GM12874 (cell line): ENCODE measurements around the gene TESPA1.

Experiments
- CTCF ChIP-seq: IDR thresholded peaks from 2 replicates; pipeline ENCODE4 v1.5.1; 2011; ENCODE audit warnings: low read depth, mild to moderate bottlenecking, control low read depth, low read length, moderate library complexity; ENCODE audit not compliant: insufficient read depth

TESPA1 gene

GRCh38 chr12:54929998-54930397 is 54.6 kb downstream of the TESPA1 start:
- TF ChIP-seq CTCF = no peak

- TF ChIP-seq CTCF = no peak
Observed at GRCh38 chr12:54926246-54926645, 58.3 kb downstream of the TESPA1 start.

- no peak for TF ChIP-seq CTCF
Observed at GRCh38 chr12:54924972-54925707, 59.4 kb downstream of the TESPA1 start.

- no peak for TF ChIP-seq CTCF
Observed at GRCh38 chr12:54917001-54917488, 67.5 kb downstream of the TESPA1 start.
